ENCODE results near the gene CELSR3.

Gene CELSR3

GRCh38 chr3:48599509-48600285 is 63.0 kb downstream of the CELSR3 start:
- DNase-seq: no peak

GRCh38 chr3:48599077-48599501 is 63.6 kb downstream of the CELSR3 start:
- DNase-seq: no peak

DNA sequence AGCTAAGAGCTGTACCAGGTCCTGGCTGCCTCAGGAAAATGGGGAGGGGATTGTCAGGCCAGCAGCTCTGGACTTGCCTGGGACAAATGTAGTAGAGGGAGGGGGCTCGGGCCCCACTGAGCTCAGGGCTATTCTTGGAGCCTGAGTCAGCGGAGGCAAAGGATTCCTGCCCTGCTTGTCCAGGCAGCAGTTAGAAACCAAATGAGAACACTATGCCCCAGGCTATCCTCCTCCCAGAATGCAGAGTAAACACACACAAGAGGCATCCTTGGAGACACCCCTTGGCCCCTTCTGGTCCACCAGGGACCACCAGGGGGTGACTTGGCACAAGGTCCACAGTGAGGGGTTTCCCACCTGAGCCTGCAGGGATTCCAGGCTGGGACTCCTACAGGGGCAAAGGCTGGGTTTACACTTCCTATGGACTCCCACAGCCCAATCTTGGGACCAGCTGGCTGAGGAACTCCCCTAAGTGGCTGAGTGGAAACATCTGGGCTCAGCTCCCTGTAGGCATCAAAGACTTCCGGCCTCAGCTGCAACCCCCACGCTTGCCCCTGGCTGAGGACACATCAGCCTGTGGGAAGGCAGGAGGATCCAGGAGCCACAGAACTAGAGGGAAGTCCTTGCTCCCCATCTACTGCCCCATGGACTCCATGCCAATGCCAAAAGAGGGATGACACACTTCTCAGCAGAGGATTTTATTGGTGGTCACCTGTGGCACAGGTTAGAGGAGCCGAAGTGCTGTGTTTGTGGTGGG is 64.2 kb downstream of the CELSR3 start:
- no peak for DNase-seq

DNA sequence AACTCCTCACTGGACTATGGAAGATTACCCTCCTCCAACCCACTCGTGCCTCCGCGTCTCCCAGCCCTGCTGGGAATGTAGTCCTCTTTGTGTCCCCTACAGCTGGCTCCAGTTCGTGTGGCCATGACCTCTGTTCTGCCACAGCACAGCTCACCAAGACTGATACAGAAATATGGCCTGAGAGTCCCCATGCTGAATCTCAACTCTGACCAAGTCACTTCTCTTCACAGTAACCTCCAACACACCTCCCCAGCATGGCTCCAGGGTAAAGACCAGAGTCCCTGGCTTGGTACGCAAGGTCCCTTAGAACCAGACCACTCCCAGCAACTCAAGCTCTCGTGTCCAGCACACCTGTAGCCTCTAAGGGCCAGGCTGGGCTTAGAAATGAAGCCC is 65.3 kb downstream of the CELSR3 start:
- no peak for DNase-seq

DNA sequence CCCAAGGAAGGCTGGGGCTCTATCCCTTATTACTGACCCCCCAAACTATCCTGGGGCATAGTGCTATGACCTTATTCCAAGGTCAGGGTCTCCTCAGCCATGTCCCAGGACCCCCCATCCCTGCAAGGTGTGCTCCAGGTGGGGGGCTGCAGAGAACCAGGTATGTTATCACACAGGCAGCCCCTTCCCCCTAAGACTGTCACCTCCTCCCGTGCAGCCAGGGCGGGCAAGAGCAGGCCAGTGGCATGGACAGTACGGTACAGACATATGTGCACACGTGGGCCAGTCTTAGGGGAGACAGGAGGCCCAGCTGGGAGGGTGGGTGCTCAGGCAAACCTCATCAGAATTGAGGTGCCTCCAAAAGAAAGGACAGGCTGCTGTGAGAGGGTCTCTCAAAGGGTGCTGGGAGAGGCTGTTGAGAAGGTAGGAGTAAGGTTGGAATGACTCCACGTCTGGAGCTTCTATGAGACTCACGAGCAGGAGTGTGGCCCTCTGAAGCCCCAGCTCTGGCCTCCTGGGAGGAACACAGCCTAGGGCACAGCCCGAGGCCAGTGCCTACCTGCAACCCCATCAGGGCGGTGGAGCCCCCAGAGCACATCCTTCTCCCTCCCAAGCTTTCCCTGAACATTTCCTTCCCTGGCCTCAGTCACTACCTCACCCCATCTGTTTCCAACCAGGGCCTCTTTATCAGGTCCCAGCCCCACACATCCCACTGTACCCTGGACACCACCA is 65.8 kb downstream of the CELSR3 start:
- no peak for DNase-seq

- DNase-seq: no peak
Observed at GRCh38 chr3:48596157-48596556, 66.5 kb downstream of the CELSR3 start.

DNA sequence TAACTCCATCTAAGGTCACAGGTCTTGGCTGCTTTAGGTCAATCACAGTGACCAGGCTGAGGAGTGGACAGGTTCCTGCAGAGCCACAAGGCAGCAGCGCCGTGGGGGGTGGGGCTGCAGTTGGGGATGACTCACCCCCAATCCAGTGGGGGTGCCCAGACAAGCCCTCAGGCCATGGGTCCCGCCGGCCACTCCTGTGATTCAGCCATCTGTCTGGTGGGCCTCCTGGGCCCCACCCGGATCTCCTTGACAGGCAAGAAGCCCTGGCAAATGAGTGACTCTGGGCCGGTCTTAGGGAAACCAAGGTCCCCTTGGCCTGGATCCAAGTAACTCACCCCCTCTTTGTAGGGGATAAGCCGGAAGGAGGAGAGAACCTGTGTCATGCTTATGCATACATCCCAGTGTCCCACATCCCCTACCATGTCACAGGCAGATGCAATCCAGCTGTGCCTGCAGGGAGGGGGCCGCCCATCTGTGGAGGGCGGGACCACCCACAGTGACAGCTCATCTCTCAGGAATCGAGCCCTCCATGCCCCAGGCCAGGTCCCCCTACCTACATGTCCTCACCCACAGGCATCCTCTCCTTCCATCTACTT is 67.1 kb downstream of the CELSR3 start:
- no peak for DNase-seq

DNA sequence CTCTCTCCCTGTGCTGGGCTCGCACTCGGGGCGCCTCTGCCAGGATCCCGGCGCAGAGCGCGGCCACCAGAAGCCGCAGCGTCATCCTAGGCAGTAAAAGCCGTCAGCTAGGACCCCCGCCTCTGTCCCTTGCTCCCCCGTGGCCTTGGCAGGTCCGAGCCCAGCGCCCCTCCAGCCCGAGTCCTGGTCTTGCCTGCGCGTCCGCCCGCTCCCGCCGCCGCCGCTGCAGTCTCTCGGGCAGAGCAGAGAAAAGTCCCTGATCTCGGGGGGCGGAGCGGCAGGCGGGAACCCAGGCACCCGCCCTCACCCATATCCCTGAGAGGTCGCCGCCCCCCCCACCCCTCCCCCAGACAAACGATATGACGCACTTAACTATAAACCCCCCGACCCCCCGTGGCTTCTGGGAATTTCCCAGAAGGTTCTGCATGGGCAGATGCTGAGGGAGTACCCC is 67.6 kb downstream of the CELSR3 start, which contains the start of gene COL7A1:
COL7A1 (minus strand) TSS at position 255 of the 451 bp plus-strand sequence; CDS start at position 85, 170 bp downstream.
- no peak for DNase-seq

DNA sequence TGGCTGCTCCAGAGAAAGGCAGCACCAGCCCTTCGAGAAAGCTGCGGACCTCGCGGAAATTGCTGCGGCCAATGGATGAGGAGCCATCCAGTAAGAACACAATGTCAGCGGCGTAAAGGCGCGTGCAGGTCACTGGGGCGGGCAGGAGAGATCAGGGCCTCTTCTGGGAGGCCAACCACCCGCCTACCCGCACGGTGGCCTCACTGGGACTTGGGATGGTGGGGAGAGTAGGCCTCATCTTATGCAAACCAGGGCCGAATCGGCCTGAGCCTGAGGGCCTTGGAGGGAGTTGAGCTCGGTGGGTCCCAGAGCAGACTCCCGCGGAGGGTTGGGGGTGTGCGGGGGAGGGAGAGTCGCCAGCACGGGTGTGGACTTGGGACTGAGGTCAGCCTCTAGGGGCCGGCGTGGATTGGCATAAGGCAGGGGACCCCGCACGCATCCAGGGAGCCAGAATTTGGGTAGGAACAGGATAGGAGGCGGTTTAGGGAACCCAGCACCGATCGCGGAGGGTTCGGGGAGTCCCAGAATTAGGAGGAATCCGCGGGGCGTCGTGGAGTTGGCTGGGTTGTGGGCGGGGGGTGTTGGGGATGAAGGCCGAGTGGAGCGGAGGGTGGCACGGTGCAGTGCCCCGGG is 68.2 kb downstream of the CELSR3 start:
- no peak for DNase-seq

GRCh38 chr3:48593337-48593736 is 69.3 kb downstream of the CELSR3 start:
- no peak for DNase-seq

DNA sequence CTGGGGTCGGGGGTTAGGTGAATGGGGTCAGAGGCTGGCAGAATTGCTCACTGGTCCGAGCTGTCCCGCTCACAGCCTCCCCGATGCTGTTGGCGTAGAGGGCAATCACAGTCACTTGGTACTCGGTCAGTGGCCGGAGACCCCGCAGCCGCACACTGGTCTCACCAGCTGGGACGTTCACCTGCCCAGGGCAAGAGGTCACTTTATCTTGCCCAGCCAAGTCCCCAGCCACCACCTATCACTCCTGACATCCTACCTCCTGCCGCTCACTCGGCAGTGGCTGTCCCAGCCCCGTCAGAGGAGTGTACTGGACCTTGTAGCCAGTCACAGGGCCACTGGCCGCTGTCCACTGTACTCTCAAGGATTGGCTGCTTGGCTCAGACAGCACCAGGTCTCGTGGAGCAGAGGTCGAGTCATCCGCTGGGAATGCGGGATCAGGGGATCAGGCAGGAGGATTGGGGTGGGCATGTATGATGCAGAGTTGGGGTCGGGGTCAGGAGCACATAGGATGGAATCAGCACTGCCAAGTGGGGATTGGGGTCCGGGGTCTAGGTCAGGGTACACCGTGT is 70.1 kb downstream of the CELSR3 start:
- DNase-seq: no peak

DNA sequence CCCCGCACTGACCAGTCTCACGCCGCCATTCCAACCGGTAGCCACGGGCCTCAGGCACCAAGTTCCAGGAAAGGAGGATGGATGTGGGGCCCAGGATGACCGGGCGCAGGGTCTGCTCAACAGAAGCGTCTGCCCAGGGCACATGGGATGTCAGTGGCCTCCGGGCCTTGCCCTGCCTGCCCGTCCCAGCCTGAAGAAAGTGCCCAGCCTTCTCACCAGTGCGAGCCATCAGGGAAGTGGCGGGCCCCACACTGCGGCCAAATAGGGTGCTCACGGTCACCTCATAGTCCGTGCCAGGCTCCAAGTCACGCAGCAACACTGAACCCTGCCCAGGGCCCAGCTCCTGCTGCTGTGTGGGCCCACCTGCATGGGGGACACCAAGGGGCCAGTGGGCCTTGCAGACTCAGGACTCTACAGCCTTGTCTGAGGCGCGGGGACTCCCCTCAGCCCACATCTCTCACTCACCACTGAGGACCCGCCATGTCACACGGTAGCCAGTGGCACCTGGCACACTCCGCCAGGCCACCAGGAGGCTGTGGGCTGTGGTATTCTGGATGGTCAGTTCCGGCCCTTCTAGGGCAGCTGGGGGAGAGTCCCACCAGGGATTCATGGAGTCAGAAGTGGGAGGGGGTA is 70.7 kb downstream of the CELSR3 start:
- DNase-seq: no peak

DNA sequence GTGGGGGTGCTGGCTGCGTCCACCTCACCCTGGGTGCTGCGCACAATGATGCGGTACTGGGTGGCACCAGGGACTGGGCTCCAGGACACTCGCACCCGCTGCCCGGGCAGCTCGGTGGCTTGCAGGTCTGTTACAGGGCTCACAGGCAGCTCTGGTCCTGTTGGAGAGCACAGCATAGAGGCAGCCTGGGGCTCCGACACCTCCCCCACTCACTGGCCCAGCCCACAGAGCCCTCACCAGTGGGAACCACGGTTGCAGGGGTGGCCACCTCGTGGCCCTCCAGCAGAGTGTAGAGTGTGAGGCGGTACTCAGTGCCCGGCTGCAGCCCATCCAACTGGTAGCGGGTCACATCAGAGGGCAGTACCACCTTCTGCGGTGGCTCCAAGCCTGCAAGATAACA is 71.2 kb downstream of the CELSR3 start:
- DNase-seq: no peak

DNA sequence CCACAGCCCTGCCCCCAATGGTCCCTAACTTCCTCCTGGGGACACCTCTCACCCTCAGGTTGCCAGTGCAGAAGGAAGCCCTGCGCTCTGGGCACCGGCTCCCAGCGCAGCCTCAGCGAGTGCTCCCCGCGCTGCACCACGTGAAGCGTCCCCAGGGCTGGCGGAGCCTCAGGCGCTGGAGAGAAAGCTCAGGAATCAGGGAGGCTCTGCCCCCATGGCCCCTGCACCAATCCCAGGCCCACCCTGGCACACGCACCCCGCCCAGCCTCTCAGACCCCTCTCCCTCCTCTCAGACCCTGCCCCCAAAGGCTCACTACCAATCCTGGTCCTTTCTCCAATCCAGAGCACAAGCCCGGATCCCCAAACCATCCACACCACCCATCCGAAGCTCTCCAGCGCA is 74.5 kb downstream of the CELSR3 start:
- no peak for DNase-seq

- DNase-seq: no peak
Observed at GRCh38 chr3:48587686-48588085, 75.0 kb downstream of the CELSR3 start.

All from T-helper 2 cell (primary cell).